SJSA1 (cell line): ENCODE measurements around the gene CLTB. TPM values are rescaled to one million over a fixed set of nuclear protein-coding genes. Genes with fewer than 3 reads are reported as not detected.

Source experiments
- DNase-seq, 2 experiments: peaks; one replicate each; pipeline ENCODE4 v3.0.0-alpha.2; 2015 to 2020; ENCODE audit warnings: low spot score in 2 of 2, low read depth in 1 of 2
- H3K27ac ChIP-seq: fragments of 250-450 bp; sonication (Bioruptor Pico); 2 replicates; pipeline ENCODE4 v1.5.1; 2020; ENCODE audit warnings: mild to moderate bottlenecking, moderate library complexity
- H3K27me3 ChIP-seq: fragments of 250-450 bp; sonication (Bioruptor Pico); replicated peaks from 2 replicates; pipeline ENCODE4 v1.5.1; 2020; ENCODE audit warnings: mild to moderate bottlenecking, moderate library complexity
- H3K36me3 ChIP-seq: fragments of 250-450 bp; sonication (Bioruptor Pico); 2 replicates; pipeline ENCODE4 v1.5.1; 2020; ENCODE audit warnings: mild to moderate bottlenecking
- H3K4me1 ChIP-seq: fragments of 250-450 bp; sonication (Bioruptor Pico); replicated peaks from 2 replicates; pipeline ENCODE4 v1.6.1; 2021; ENCODE audit warnings: mild to moderate bottlenecking
- H3K4me3 ChIP-seq: fragments of 250-450 bp; sonication (Bioruptor Pico); 2 replicates; pipeline ENCODE4 v1.5.1; 2020; ENCODE audit warnings: mild to moderate bottlenecking
- H3K9me3 ChIP-seq: fragments of 250-450 bp; sonication (Bioruptor Pico); replicated peaks from 2 replicates; pipeline ENCODE4 v1.5.1; 2020; ENCODE audit warnings: mild to moderate bottlenecking
- total RNA-seq: library from RNA; depleted of rRNA; stranded (reverse); fragments of >200 nt; shearing (Covaris generic); gene quantifications from 2 replicates; pipeline ENCODE4 v1.2.3, GENCODE V29; 2014

CLTB gene
- total RNA-seq, 1 experiment from 2014 or later: 206 TPM

GRCh38 chr5:176373100-176373818, 43.1 kb downstream of the CLTB start:
- H3K4me1 ChIP-seq: no peaks in the 10 kb centered on the region
- H3K9me3 ChIP-seq: no peaks in the 10 kb centered on the region
- no peak overlapping the region for H3K27ac ChIP-seq
- no peak for DNase-seq
- no peak overlapping the region for H3K4me3 ChIP-seq
- no peaks in the 10 kb centered on the region for H3K27me3 ChIP-seq
- peaks cover under 1% of the 10 kb centered on the region; the same call in 1 of the 2 replicates for H3K36me3 ChIP-seq

- Histone ChIP-seq H3K36me3 (no peaks in the 10 kb centered on the region; the same call in 1 of the 2 replicates), H3K4me3 (no peak overlapping the region), H3K4me1 (no peaks in the 10 kb centered on the region), H3K9me3 (no peaks in the 10 kb centered on the region), H3K27ac (no peak overlapping the region), H3K27me3 (no peaks in the 10 kb centered on the region)
- DNase-seq: no peak
Observed at GRCh38 chr5:176371621-176372539, 44.5 kb downstream of the CLTB start.

- Histone ChIP-seq H3K4me3 (no peak overlapping the region), H3K36me3 (peaks cover 11% of the 10 kb centered on the region), H3K9me3 (peaks cover 11% of the 10 kb centered on the region), H3K27me3 (0 out of 2 replicates have a peak, but pooled peaks cover 6% of the 10 kb centered on the region), H3K4me1 (peaks cover 12% of the 10 kb centered on the region), H3K27ac (no peak overlapping the region)
- DNase-seq: no peak
Observed at GRCh38 chr5:176369934-176370711, 46.2 kb downstream of the CLTB start.

- H3K4me3 ChIP-seq: no peak overlapping the region
- H3K4me1 ChIP-seq: peaks cover 15% of the 10 kb centered on the region
- 0 out of 2 replicates have a peak, but pooled peaks cover 6% of the 10 kb centered on the region for H3K27me3 ChIP-seq
- peaks cover 11% of the 10 kb centered on the region for H3K9me3 ChIP-seq
- H3K36me3 ChIP-seq: peaks cover 11% of the 10 kb centered on the region
- no peak for DNase-seq
- H3K27ac ChIP-seq: no peak overlapping the region
Observed at GRCh38 chr5:176368726-176369125, 47.6 kb downstream of the CLTB start.

- H3K4me1 ChIP-seq: peaks cover 19% of the 10 kb centered on the region
- H3K27me3 ChIP-seq: 0 out of 2 replicates have a peak, but pooled peaks cover 6% of the 10 kb centered on the region
- H3K9me3 ChIP-seq: peaks cover 11% of the 10 kb centered on the region
- DNase-seq: no peak
- H3K27ac ChIP-seq: no peak overlapping the region
- H3K4me3 ChIP-seq: peak overlapping the region; percentile 62
- H3K36me3 ChIP-seq: peaks cover 13% of the 10 kb centered on the region
Observed at GRCh38 chr5:176366232-176366894, 50.0 kb downstream of the CLTB start.

DNA sequence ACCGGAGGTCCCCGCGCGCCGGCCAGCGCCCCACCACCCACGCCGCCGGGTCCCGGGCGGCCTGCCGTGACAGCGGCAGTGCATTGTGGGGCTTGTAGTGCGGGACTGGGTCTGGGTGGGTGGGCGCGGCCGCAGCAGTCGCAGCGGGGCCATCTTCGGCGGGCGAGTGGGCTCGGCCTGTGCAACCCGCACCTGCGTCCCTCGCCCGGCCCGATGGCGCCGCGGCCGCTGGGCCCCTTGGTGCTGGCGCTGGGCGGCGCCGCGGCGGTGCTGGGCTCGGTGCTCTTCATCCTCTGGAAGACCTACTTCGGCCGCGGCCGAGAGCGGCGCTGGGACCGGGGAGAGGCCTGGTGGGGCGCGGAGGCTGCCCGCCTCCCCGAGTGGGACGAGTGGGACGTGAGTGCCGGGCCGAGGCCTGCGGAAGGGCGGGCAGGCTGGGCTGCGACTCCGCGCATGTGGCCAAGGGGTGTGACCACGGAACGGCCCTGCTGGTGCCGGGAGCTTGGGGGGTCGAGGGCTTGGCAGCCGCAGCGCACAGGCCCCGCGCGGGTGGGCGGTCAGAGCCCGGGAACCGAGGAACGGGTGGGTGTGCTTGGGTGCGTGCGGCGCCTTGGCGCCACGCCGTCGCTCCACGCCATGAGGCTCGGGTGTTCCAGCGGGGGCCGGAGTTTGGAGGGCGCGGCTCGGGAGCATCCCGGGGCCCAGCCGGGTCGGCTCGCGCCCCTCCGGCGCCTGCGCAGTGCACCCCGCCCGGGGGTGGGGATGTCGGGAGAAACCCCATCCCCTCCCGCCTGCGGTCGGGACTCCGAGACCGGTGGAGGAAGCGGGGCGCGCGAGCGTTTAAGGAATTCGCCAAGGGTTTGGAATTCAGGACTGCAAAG, 50.7 kb downstream of the CLTB start, which contains the start of gene ARL10:
ARL10 (plus strand) TSS at position 137 of the 881 bp plus-strand sequence; CDS start at position 214, 77 bp downstream.
- peak in 1 of 2 experiments; percentile 33 for DNase-seq
- Histone ChIP-seq H3K36me3 (peaks cover 16% of the 10 kb centered on the region), H3K27me3 (0 out of 2 replicates have a peak, but pooled peaks cover 6% of the 10 kb centered on the region), H3K4me3 (peak within 1 kb of the TSS; percentile 62), H3K27ac (no peak within 1 kb of the TSS), H3K4me1 (peaks cover 19% of the 10 kb centered on the region), H3K9me3 (peaks cover 11% of the 10 kb centered on the region)

DNA sequence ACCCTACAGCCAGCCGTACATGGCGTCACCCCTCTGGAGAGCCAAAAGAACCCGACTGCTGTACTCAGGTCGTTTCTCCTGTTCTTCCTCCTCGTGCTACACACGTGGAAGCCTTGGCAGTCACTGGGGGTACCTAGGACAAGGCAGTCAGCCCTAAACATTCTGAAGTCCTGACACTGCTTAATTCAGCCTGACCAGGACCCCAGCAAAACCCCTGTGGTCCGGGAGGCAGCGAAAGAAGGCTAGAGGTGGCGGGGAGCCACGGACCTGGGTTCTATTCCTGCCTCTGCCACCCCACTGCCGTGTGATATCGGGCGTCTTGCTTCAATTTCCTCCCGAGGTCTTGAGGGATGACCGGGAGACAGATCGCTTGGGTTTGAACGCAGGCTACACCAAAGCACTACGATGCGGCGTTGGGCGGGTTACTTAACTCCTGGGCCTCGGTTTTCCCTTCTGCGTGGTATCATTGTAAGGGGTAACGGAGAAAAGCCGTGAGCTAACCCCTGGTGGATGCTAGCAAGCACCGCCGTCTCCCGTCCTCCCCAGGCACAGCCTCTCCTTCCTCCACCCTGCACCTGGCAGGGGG, 51.5 kb downstream of the CLTB start:
- peaks cover 11% of the 10 kb centered on the region for H3K9me3 ChIP-seq
- DNase-seq: no peak
- no peak overlapping the region for H3K27ac ChIP-seq
- 0 out of 2 replicates have a peak, but pooled peaks cover 6% of the 10 kb centered on the region for H3K27me3 ChIP-seq
- H3K4me1 ChIP-seq: peaks cover 19% of the 10 kb centered on the region
- H3K4me3 ChIP-seq: peak overlapping the region; percentile 62
- peaks cover 17% of the 10 kb centered on the region for H3K36me3 ChIP-seq

- H3K36me3 ChIP-seq: peaks cover 40% of the 10 kb centered on the region
- DNase-seq: no peak
- 0 out of 2 replicates have a peak, but pooled peaks cover 6% of the 10 kb centered on the region for H3K27me3 ChIP-seq
- H3K4me3 ChIP-seq: peak overlapping the region; percentile 73
- H3K9me3 ChIP-seq: peaks cover 11% of the 10 kb centered on the region
- H3K4me1 ChIP-seq: peaks cover 19% of the 10 kb centered on the region
- no peak overlapping the region for H3K27ac ChIP-seq
Observed at GRCh38 chr5:176362233-176362490, 54.2 kb downstream of the CLTB start.

GRCh38 chr5:176361437-176362232, 54.7 kb downstream of the CLTB start, which contains the start of gene KIAA1191:
Gene KIAA1191, minus strand, starts transcription at chr5:176361764. Its CDS starts 2,256 bp downstream, at chr5:176359508.
- peak within 1 kb of the TSS; percentile 73 for H3K4me3 ChIP-seq
- H3K27me3 ChIP-seq: 0 out of 2 replicates have a peak, but pooled peaks cover 6% of the 10 kb centered on the region
- peaks cover 19% of the 10 kb centered on the region for H3K4me1 ChIP-seq
- peak within 1 kb of the TSS; percentile 30 for H3K27ac ChIP-seq
- DNase-seq: peak; percentile 89 to 96
- H3K36me3 ChIP-seq: peaks cover 43% of the 10 kb centered on the region
- peaks cover 11% of the 10 kb centered on the region for H3K9me3 ChIP-seq

DNA sequence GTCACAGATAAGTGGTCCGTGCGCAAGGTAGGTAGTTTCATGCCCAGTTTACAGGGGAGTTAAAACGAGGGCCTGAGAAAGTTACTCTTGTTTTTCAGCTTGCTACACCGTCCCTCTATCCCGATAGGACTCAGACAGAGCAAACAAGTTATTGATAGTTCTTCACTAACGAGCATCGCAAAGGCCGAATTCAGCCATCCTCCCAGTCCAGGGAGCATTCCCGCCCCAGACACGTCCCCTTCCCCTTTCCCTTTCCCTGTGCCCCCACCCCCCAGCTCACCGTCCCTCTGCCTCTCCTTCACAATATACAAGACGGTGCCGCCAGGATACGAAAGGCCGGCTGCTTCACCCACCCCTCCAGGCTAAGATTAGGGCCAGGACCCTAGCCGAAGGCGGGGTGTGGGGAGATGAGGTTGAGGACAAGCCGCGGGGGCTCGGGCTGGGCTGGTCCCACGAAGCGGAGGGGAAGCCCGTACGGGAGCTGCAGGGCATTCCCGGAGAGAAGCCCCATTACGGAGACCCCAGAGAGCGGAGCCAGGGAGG, 55.4 kb downstream of the CLTB start:
- Histone ChIP-seq H3K27me3 (0 out of 2 replicates have a peak, but pooled peaks cover 5% of the 10 kb centered on the region), H3K4me3 (peak overlapping the region; percentile 73), H3K36me3 (peaks cover 44% of the 10 kb centered on the region), H3K4me1 (peaks cover 21% of the 10 kb centered on the region), H3K27ac (peak overlapping the region; percentile 30), H3K9me3 (peaks cover 6% of the 10 kb centered on the region)
- no peak for DNase-seq

GRCh38 chr5:176359658-176360057, 56.7 kb downstream of the CLTB start:
- Histone ChIP-seq H3K4me3 (no peak overlapping the region), H3K4me1 (peaks cover 15% of the 10 kb centered on the region), H3K36me3 (peaks cover 50% of the 10 kb centered on the region), H3K27ac (no peak overlapping the region), H3K27me3 (no peaks in the 10 kb centered on the region), H3K9me3 (no peaks in the 10 kb centered on the region)
- DNase-seq: no peak
